Memory B cell (primary cell): ENCODE data around the gene TEN1.
A peak's percentile ranks its signal among the peaks of the same experiment; 100 is the strongest.

Experiments used
- ATAC-seq: fragments of 150-1000 bp; cut with Tn5 transposase; 2 replicates; pipeline ENCODE4 v1.10.0; 2021; ENCODE audit warnings: low read depth, mild to moderate bottlenecking, moderate library complexity
- DNase-seq, 2 donors: peaks; one replicate each; pipeline ENCODE4 v3.0.0; 2022; ENCODE audit warnings: low spot score in 2 of 2
- H3K27ac Mint-ChIP-seq: one replicate; pipeline ENCODE4 v1.8.0; 2022; ENCODE audit warnings: mild to moderate bottlenecking, moderate library complexity, mixed read lengths
- H3K27me3 Mint-ChIP-seq: one replicate; pipeline ENCODE4 v1.8.0; 2022; ENCODE audit warnings: mixed read lengths
- H3K36me3 Mint-ChIP-seq: one replicate; pipeline ENCODE4 v1.8.0; 2022; ENCODE audit warnings: mild to moderate bottlenecking, mixed read lengths
- H3K4me1 Mint-ChIP-seq: one replicate; pipeline ENCODE4 v1.8.0; 2022; ENCODE audit warnings: mixed read lengths
- H3K4me3 Mint-ChIP-seq: one replicate; pipeline ENCODE4 v1.8.0; 2022; ENCODE audit warnings: mild to moderate bottlenecking, moderate library complexity, mixed read lengths
- H3K9me3 Mint-ChIP-seq: one replicate; pipeline ENCODE4 v1.8.0; 2022; ENCODE audit warnings: mixed read lengths

The TEN1 gene

GRCh38 chr17:75987041-75987440 lies 8.0 kb downstream of the TEN1 start:
- Mint-ChIP-seq H3K27ac (no peak overlapping the region), H3K27me3 (no peaks in the 10 kb centered on the region), H3K36me3 (peaks cover 3% of the 10 kb centered on the region), H3K4me3 (no peak overlapping the region), H3K9me3 (no peaks in the 10 kb centered on the region), H3K4me1 (peaks cover 2% of the 10 kb centered on the region)
- ATAC-seq (no peak), DNase-seq (no peak)

GRCh38 chr17:75991396-75991795 lies 12.4 kb downstream of the TEN1 start:
- H3K4me3 Mint-ChIP-seq = no peak overlapping the region
- no peaks in the 10 kb centered on the region for H3K9me3 Mint-ChIP-seq
- H3K36me3 Mint-ChIP-seq = peaks cover 3% of the 10 kb centered on the region
- peak overlapping the region; percentile 28 for H3K27ac Mint-ChIP-seq
- no peak for ATAC-seq
- peaks cover 4% of the 10 kb centered on the region for H3K4me1 Mint-ChIP-seq
- H3K27me3 Mint-ChIP-seq = no peaks in the 10 kb centered on the region
- DNase-seq = no peak

- ATAC-seq (no peak), DNase-seq (no peak)
- Mint-ChIP-seq H3K36me3 (peaks cover 3% of the 10 kb centered on the region), H3K27ac (no peak overlapping the region), H3K27me3 (no peaks in the 10 kb centered on the region), H3K4me3 (no peak overlapping the region), H3K9me3 (no peaks in the 10 kb centered on the region), H3K4me1 (peaks cover 15% of the 10 kb centered on the region)
Observed at GRCh38 chr17:75994802-75995370, 15.8 kb downstream of the TEN1 start.

GRCh38 chr17:75995385-75995925 lies 16.4 kb downstream of the TEN1 start:
- H3K4me3 Mint-ChIP-seq = no peak overlapping the region
- no peaks in the 10 kb centered on the region for H3K27me3 Mint-ChIP-seq
- ATAC-seq (no peak), DNase-seq (no peak)
- H3K9me3 Mint-ChIP-seq = no peaks in the 10 kb centered on the region
- peaks cover 3% of the 10 kb centered on the region for H3K36me3 Mint-ChIP-seq
- peaks cover 15% of the 10 kb centered on the region for H3K4me1 Mint-ChIP-seq
- no peak overlapping the region for H3K27ac Mint-ChIP-seq

- no peak for DNase-seq
- H3K4me3 Mint-ChIP-seq = peak overlapping the region; percentile 39
Observed at GRCh38 chr17:75996665-75997590, 17.9 kb downstream of the TEN1 start.

GRCh38 chr17:75998327-75998795 lies 19.3 kb downstream of the TEN1 start:
- peaks cover 11% of the 10 kb centered on the region for H3K4me1 Mint-ChIP-seq
- DNase-seq (no peak), ATAC-seq (no peak)
- H3K27me3 Mint-ChIP-seq = no peaks in the 10 kb centered on the region
- no peak overlapping the region for H3K27ac Mint-ChIP-seq
- no peak overlapping the region for H3K4me3 Mint-ChIP-seq
- H3K9me3 Mint-ChIP-seq = no peaks in the 10 kb centered on the region
- no peaks in the 10 kb centered on the region for H3K36me3 Mint-ChIP-seq

More at GRCh38 chr17:75996665-75997590, 17.9 kb downstream of the TEN1 start:
- Mint-ChIP-seq H3K4me1 (peaks cover 13% of the 10 kb centered on the region), H3K27me3 (no peaks in the 10 kb centered on the region), H3K36me3 (peaks cover 2% of the 10 kb centered on the region), H3K9me3 (no peaks in the 10 kb centered on the region), H3K27ac (peak overlapping the region; percentile 61)
- peak; percentile 70 for ATAC-seq

GRCh38 chr17:76000016-76000754 lies 21.1 kb downstream of the TEN1 start:
- no peak overlapping the region for H3K4me3 Mint-ChIP-seq
- peak; percentile 78 for ATAC-seq
- DNase-seq = peak; percentile 47 to 62
- no peaks in the 10 kb centered on the region for H3K27me3 Mint-ChIP-seq
- H3K4me1 Mint-ChIP-seq = peaks cover 11% of the 10 kb centered on the region
- H3K36me3 Mint-ChIP-seq = no peaks in the 10 kb centered on the region
- no peak overlapping the region for H3K27ac Mint-ChIP-seq
- H3K9me3 Mint-ChIP-seq = no peaks in the 10 kb centered on the region

- Mint-ChIP-seq H3K27ac (no peak within 1 kb of the TSS), H3K4me1 (peaks cover 19% of the 10 kb centered on the region), H3K36me3 (no peaks in the 10 kb centered on the region), H3K9me3 (no peaks in the 10 kb centered on the region), H3K27me3 (no peaks in the 10 kb centered on the region), H3K4me3 (no peak within 1 kb of the TSS)
- ATAC-seq = no peak
- DNase-seq = no peak
Observed at GRCh38 chr17:76000755-76001521, 21.9 kb downstream of the TEN1 start, which contains the start of gene CDK3. Gene CDK3 (plus strand): TSS chr17:76000855. CDS start chr17:76001426, 571 bp downstream.

GRCh38 chr17:76002100-76002499 lies 23.1 kb downstream of the TEN1 start:
- Mint-ChIP-seq H3K27ac (no peak overlapping the region), H3K36me3 (no peaks in the 10 kb centered on the region), H3K9me3 (no peaks in the 10 kb centered on the region), H3K27me3 (no peaks in the 10 kb centered on the region), H3K4me1 (peaks cover 14% of the 10 kb centered on the region), H3K4me3 (no peak overlapping the region)
- DNase-seq (no peak), ATAC-seq (no peak)

GRCh38 chr17:76003915-76004314 lies 24.9 kb downstream of the TEN1 start:
- Mint-ChIP-seq H3K4me1 (peaks cover 8% of the 10 kb centered on the region), H3K9me3 (no peaks in the 10 kb centered on the region), H3K27me3 (no peaks in the 10 kb centered on the region), H3K27ac (peak overlapping the region; percentile 25), H3K36me3 (no peaks in the 10 kb centered on the region), H3K4me3 (no peak overlapping the region)
- no peak for ATAC-seq
- DNase-seq = no peak

GRCh38 chr17:76004750-76005262 lies 25.8 kb downstream of the TEN1 start:
- Mint-ChIP-seq H3K27ac (no peak overlapping the region), H3K36me3 (no peaks in the 10 kb centered on the region), H3K4me1 (peaks cover 8% of the 10 kb centered on the region), H3K9me3 (no peaks in the 10 kb centered on the region), H3K4me3 (no peak overlapping the region), H3K27me3 (no peaks in the 10 kb centered on the region)
- ATAC-seq = no peak
- no peak for DNase-seq

- H3K27ac Mint-ChIP-seq = no peak overlapping the region
- H3K36me3 Mint-ChIP-seq = no peaks in the 10 kb centered on the region
- H3K9me3 Mint-ChIP-seq = no peaks in the 10 kb centered on the region
- peak; percentile 85 for ATAC-seq
- no peak overlapping the region for H3K4me3 Mint-ChIP-seq
- peak; percentile 75 to 90 for DNase-seq
- H3K27me3 Mint-ChIP-seq = no peaks in the 10 kb centered on the region
- peaks cover 8% of the 10 kb centered on the region for H3K4me1 Mint-ChIP-seq
Observed at GRCh38 chr17:76005263-76006149, 26.5 kb downstream of the TEN1 start.
